SU-DHL-6 (cell line): ENCODE results near the gene LRWD1.

Source experiments
- H2AFZ ChIP-seq: fragments of 200-600 bp; sonication (generic); 2 replicates; pipeline ENCODE4 v1.6.1; 2014; ENCODE audit warnings: low read depth, mild to moderate bottlenecking, moderate library complexity, mixed read lengths, antibody characterized with exemption, low read length; ENCODE audit not compliant: severe bottlenecking
- H3F3A ChIP-seq: fragments of 200-600 bp; shearing (Covaris generic); 2 replicates; pipeline ENCODE4 v1.6.0; 2016; ENCODE audit warnings: antibody characterized with exemption, mild to moderate bottlenecking; ENCODE audit not compliant: insufficient read depth
- H3K27ac ChIP-seq: fragments of 200-600 bp; sonication (generic); 2 replicates; pipeline ENCODE4 v1.5.1; 2016; ENCODE audit warnings: low read depth, mild to moderate bottlenecking, low read length, moderate library complexity, mixed read lengths
- H3K27me3 ChIP-seq: fragments of 200-600 bp; sonication (generic), shearing (Covaris generic); 2 replicates; pipeline ENCODE4 v1.6.0; 2014; ENCODE audit warnings: mild to moderate bottlenecking, low read length
- H3K36me3 ChIP-seq: fragments of 200-600 bp; sonication (generic); 2 replicates; pipeline ENCODE4 v1.6.1; 2014; ENCODE audit warnings: mild to moderate bottlenecking, low read length, mixed read lengths
- H3K4me2 ChIP-seq: fragments of 300-600, 200-600 bp; shearing (Covaris generic), sonication (generic); 2 replicates; pipeline ENCODE4 v1.6.0; 2014; ENCODE audit warnings: low read length, low read depth, mild to moderate bottlenecking; ENCODE audit not compliant: poor library complexity, severe bottlenecking
- H3K4me3 ChIP-seq: fragments of 200-600 bp; sonication (generic); 2 replicates; pipeline ENCODE4 v1.5.1; 2014; ENCODE audit warnings: antibody characterized with exemption, low read length, mild to moderate bottlenecking, mixed read lengths; ENCODE audit not compliant: insufficient read depth, poor library complexity, severe bottlenecking
- H3K79me2 ChIP-seq: fragments of 200-600 bp; sonication (generic); 2 replicates; pipeline ENCODE4 v1.6.1; 2014; ENCODE audit warnings: mild to moderate bottlenecking, low read length, moderate library complexity; ENCODE audit not compliant: insufficient read depth
- H3K9ac ChIP-seq: fragments of 200-600 bp; sonication (generic); 2 replicates; pipeline ENCODE4 v1.7.0; 2014; ENCODE audit warnings: mild to moderate bottlenecking, low read length
- H3K9me2 ChIP-seq: fragments of 200-600 bp; sonication (generic); replicated peaks from 2 replicates; pipeline ENCODE4 v1.6.1; 2014; ENCODE audit warnings: low read length; ENCODE audit not compliant: insufficient read depth
- H3K9me3 ChIP-seq: fragments of 200-600 bp; sonication (generic); 2 replicates; pipeline ENCODE4 v1.6.1; 2014; ENCODE audit warnings: low read length, mixed read lengths; ENCODE audit not compliant: insufficient read depth
- H4K20me1 ChIP-seq: fragments of 200-600 bp; sonication (generic); 2 replicates; pipeline ENCODE4 v1.6.1; 2014; ENCODE audit warnings: low read depth, mild to moderate bottlenecking, antibody characterized with exemption, low read length, moderate library complexity, mixed read lengths
- CTCF ChIP-seq: fragments of 200-600 bp; sonication (generic); IDR thresholded peaks from one replicate; pipeline ENCODE4 v1.5.1; 2017; ENCODE audit warnings: antibody characterized with exemption, mild to moderate bottlenecking, low read length, moderate library complexity; ENCODE audit not compliant: insufficient read depth, poor library complexity, severe bottlenecking
- EZH2phosphoT487 ChIP-seq: fragments of 200-600 bp; sonication (generic), shearing (Covaris generic); conservative IDR thresholded peaks from 2 replicates; pipeline ENCODE4 v1.6.1; 2018; ENCODE audit warnings: mild to moderate bottlenecking, antibody characterized with exemption, low read length, moderate library complexity, mixed read lengths

The LRWD1 gene

GRCh38 chr7:102464577-102465280, at the start of gene LRWD1, which contains the start of gene ALKBH4:
LRWD1 (plus strand) TSS chr7:102464984; CDS start chr7:102465081, 97 bp downstream.
ALKBH4 (minus strand) TSS chr7:102464863; CDS start chr7:102464836, 27 bp downstream.
- Histone ChIP-seq H3K9me2 (no peaks in the 10 kb centered on the region), H3K27me3 (no peaks in the 10 kb centered on the region), H3K4me3 (peak within 1 kb of the TSS; percentile 89), H3K36me3 (no peaks in the 10 kb centered on the region), H3K4me2 (peak within 1 kb of the TSS; percentile 73), H3K27ac (peak within 1 kb of the TSS; percentile 75), H3K79me2 (peaks cover 32% of the 10 kb centered on the region), H3K9me3 (no peaks in the 10 kb centered on the region), H2AFZ (peak within 1 kb of the TSS; percentile 82), H3K9ac (peak within 1 kb of the TSS; percentile 87), H3F3A (peaks cover 17% of the 10 kb centered on the region; the same call in 1 of the 2 replicates), H4K20me1 (no peaks in the 10 kb centered on the region; the same call in 1 of the 2 replicates)
- no peak for TF ChIP-seq EZH2phosphoT487
- TF ChIP-seq CTCF: no peak

GRCh38 chr7:102415685-102416225, 49.0 kb upstream of the LRWD1 start:
- peaks cover 26% of the 10 kb centered on the region for H3K79me2 ChIP-seq
- TF ChIP-seq CTCF (no peak), EZH2phosphoT487 (no peak)
- H3K9ac ChIP-seq: peak overlapping the region; percentile 14; the same call in 1 of the 2 replicates
- peak overlapping the region; percentile 5 for H3K4me2 ChIP-seq
- H3K27ac ChIP-seq: peak overlapping the region; percentile 63
- H3K36me3 ChIP-seq: peaks cover 27% of the 10 kb centered on the region
- no peaks in the 10 kb centered on the region for H4K20me1 ChIP-seq
- H3K4me3 ChIP-seq: no peak overlapping the region
- H2AFZ ChIP-seq: no peak overlapping the region
- peaks cover 22% of the 10 kb centered on the region for H3F3A ChIP-seq
- no peaks in the 10 kb centered on the region for H3K9me3 ChIP-seq
- H3K27me3 ChIP-seq: no peaks in the 10 kb centered on the region
- H3K9me2 ChIP-seq: no peaks in the 10 kb centered on the region

- Histone ChIP-seq H3K4me3 (no peak overlapping the region), H3K79me2 (peaks cover 26% of the 10 kb centered on the region), H3K9me2 (no peaks in the 10 kb centered on the region), H3K9me3 (no peaks in the 10 kb centered on the region), H3K36me3 (peaks cover 26% of the 10 kb centered on the region), H3K4me2 (no peak overlapping the region), H2AFZ (no peak overlapping the region), H3K27me3 (no peaks in the 10 kb centered on the region), H3K9ac (no peak overlapping the region), H3F3A (peaks cover 24% of the 10 kb centered on the region), H4K20me1 (no peaks in the 10 kb centered on the region), H3K27ac (peak overlapping the region; percentile 63; the same call in 1 of the 2 replicates)
- no peak for TF ChIP-seq CTCF
- no peak for TF ChIP-seq EZH2phosphoT487
Measured at GRCh38 chr7:102416406-102416805, 48.4 kb upstream of the LRWD1 start.
